RWPE2 (cell line): ENCODE results near the gene M1AP.

Source experiments
- ATAC-seq: fragments of 200-7000 bp; cut with Tn5 transposase; 3 replicates; pipeline ENCODE4 v1.9.1; 2021; ENCODE audit warnings: low read depth
- DNase-seq: peaks from one replicate; pipeline ENCODE4 v3.0.0-alpha.2; 2020; ENCODE audit warnings: low spot score
- H3K27ac ChIP-seq: fragments of 450-650 bp; 2 replicates; pipeline ENCODE4 v1.5.1; 2017; ENCODE audit warnings: mild to moderate bottlenecking; ENCODE audit not compliant: poor library complexity, severe bottlenecking
- H3K27me3 ChIP-seq: fragments of 250-450 bp; sonication (Bioruptor Pico); 2 replicates; pipeline ENCODE4 v1.5.1; 2021; ENCODE audit warnings: mild to moderate bottlenecking, moderate library complexity; ENCODE audit not compliant: insufficient read depth, poor library complexity, severe bottlenecking
- H3K36me3 ChIP-seq: fragments of 250-450 bp; sonication (Bioruptor Pico); 2 replicates; pipeline ENCODE4 v1.5.1; 2020; ENCODE audit warnings: low read depth, mild to moderate bottlenecking, moderate library complexity
- H3K4me1 ChIP-seq: fragments of 250-450 bp; sonication (Bioruptor Pico); 2 replicates; pipeline ENCODE4 v1.5.1; 2021; ENCODE audit warnings: mild to moderate bottlenecking, moderate library complexity; ENCODE audit not compliant: insufficient read depth, poor library complexity, severe bottlenecking
- H3K4me3 ChIP-seq: fragments of 250-450 bp; sonication (Bioruptor Pico); 2 replicates; pipeline ENCODE4 v1.5.1; 2021; ENCODE audit warnings: mild to moderate bottlenecking, moderate library complexity; ENCODE audit not compliant: severe bottlenecking
- H3K9me3 ChIP-seq: fragments of 250-450 bp; sonication (Bioruptor Pico); 2 replicates; pipeline ENCODE4 v1.5.1; 2021; ENCODE audit warnings: mild to moderate bottlenecking, moderate library complexity; ENCODE audit not compliant: severe bottlenecking
- CTCF ChIP-seq: fragments of 450-650 bp; IDR thresholded peaks from one replicate; pipeline ENCODE4 v1.5.1; 2017; ENCODE audit warnings: mild to moderate bottlenecking, moderate library complexity; ENCODE audit not compliant: poor library complexity, severe bottlenecking

Gene M1AP

GRCh38 chr2:74685408-74685807, 37.3 kb upstream of the M1AP start:
- no peak for DNase-seq
- Histone ChIP-seq H3K4me1 (no peaks in the 10 kb centered on the region), H3K9me3 (no peaks in the 10 kb centered on the region), H3K27me3 (no peaks in the 10 kb centered on the region), H3K36me3 (no peaks in the 10 kb centered on the region), H3K27ac (no peak overlapping the region), H3K4me3 (no peak overlapping the region)
- ATAC-seq, result no peak
- TF ChIP-seq CTCF, result no peak

- TF ChIP-seq CTCF, result no peak
- Histone ChIP-seq H3K27me3 (no peaks in the 10 kb centered on the region), H3K9me3 (no peaks in the 10 kb centered on the region), H3K4me3 (no peak overlapping the region), H3K27ac (no peak overlapping the region), H3K36me3 (no peaks in the 10 kb centered on the region; the same call in 1 of the 2 replicates), H3K4me1 (no peaks in the 10 kb centered on the region)
- ATAC-seq, result no peak
- no peak for DNase-seq
These were observed 34.4 kb upstream of the M1AP start for GRCh38 chr2:74682501-74682900.

GRCh38 chr2:74679615-74680014, 31.5 kb upstream of the M1AP start:
- TF ChIP-seq CTCF, result no peak
- Histone ChIP-seq H3K36me3 (peaks cover 4% of the 10 kb centered on the region), H3K4me3 (no peak overlapping the region), H3K4me1 (no peaks in the 10 kb centered on the region), H3K9me3 (no peaks in the 10 kb centered on the region), H3K27ac (no peak overlapping the region), H3K27me3 (no peaks in the 10 kb centered on the region)
- no peak for ATAC-seq
- peak; percentile 66 for DNase-seq

GRCh38 chr2:74676331-74676730, 28.2 kb upstream of the M1AP start:
- DNase-seq, result no peak
- no peaks in the 10 kb centered on the region for H3K9me3 ChIP-seq
- H3K27me3 ChIP-seq, result no peaks in the 10 kb centered on the region
- H3K36me3 ChIP-seq, result peaks cover 4% of the 10 kb centered on the region
- H3K4me1 ChIP-seq, result no peaks in the 10 kb centered on the region
- TF ChIP-seq CTCF, result no peak
- H3K4me3 ChIP-seq, result no peak overlapping the region
- ATAC-seq, result no peak
- H3K27ac ChIP-seq, result no peak overlapping the region

GRCh38 chr2:74675090-74675489, 27.0 kb upstream of the M1AP start:
- no peaks in the 10 kb centered on the region for H3K27me3 ChIP-seq
- no peaks in the 10 kb centered on the region for H3K9me3 ChIP-seq
- H3K4me1 ChIP-seq, result no peaks in the 10 kb centered on the region
- H3K27ac ChIP-seq, result no peak overlapping the region
- DNase-seq (no peak), ATAC-seq (no peak)
- peaks cover 4% of the 10 kb centered on the region for H3K36me3 ChIP-seq
- H3K4me3 ChIP-seq, result no peak overlapping the region
- no peak for TF ChIP-seq CTCF
